Activated CD4-positive, CD25-positive, alpha-beta regulatory T cell treated with anti-CD3 and anti-CD28 coated beads, Interleukin-2, amount 50 U/mL, for 24 hours (primary cell): ENCODE results near the gene MTHFD1L.
A peak's percentile ranks its signal among the peaks of the same experiment; 100 is the strongest.
"Not testable (repeated sequence)": the region's sequence is repeated elsewhere in the genome, so short reads cannot be mapped to it uniquely, and the experiment has no call there.

Source experiments
- ATAC-seq, 2 donors: fragments of 150-1000 bp; cut with Tn5 transposase; one replicate each; pipeline ENCODE4 v1.10.0; 2021; ENCODE audit warnings: mild to moderate bottlenecking in 1 of 2, moderate library complexity in 1 of 2

MTHFD1L gene

DNA sequence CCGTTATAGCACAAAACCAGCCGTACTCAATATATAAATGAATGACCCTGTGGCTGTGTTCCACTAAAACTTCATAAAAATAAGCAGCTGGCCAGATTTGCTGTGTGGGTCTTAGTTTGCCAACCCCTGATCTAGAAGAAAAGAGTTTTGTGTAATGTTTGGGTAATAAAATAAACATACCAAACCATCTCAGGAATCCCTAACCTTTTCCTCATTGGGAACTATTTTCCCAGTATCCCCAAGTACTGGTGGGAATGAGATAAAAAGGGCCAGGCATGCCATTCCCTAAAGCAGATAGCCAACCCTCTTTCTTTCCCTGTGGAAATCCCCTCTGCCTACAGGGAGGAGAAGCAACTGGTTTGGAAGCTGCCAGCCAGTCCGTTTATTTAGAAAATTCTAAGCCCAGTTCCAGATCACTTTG is 205.1 kb downstream of the MTHFD1L start:
- no peak for ATAC-seq

DNA sequence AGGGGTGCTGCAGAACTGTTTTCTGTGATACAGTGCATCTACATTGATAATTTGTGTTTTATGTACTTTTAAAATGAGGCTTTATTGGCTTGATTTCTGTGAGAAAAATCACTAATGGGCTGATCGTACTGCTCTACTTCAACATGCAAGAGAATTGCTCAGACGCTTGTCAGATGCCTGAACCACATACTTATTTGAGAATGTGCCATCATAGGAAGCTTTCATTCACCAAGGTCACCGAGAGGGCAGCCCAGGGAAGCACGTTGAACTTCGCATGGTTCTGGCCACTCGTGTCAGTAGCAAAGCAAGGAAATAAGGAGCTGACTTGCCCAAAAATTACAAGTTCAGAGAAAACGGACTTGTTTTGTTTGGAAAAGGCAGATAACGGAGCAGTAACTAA is 205.8 kb downstream of the MTHFD1L start:
- ATAC-seq: no peak

DNA sequence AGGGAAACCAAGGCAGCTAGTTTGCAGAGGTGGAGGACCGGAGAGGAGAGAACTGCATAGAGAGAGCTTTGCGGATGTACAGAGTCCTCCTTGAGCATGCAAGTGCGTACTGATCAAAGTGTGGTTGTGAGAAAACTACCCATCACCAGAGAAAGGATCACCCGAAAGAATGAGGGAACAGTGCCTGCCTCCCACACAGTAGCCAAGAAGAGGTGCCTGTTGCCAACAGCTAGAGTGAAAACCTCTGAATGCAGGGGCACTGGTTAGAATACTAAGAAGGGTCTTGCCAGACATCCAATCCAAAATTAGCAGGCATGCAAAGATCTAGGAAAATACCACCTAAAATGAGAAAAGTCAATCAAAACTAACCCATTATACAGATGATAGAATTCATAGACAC is 207.6 kb downstream of the MTHFD1L start:
- ATAC-seq: no peak

DNA sequence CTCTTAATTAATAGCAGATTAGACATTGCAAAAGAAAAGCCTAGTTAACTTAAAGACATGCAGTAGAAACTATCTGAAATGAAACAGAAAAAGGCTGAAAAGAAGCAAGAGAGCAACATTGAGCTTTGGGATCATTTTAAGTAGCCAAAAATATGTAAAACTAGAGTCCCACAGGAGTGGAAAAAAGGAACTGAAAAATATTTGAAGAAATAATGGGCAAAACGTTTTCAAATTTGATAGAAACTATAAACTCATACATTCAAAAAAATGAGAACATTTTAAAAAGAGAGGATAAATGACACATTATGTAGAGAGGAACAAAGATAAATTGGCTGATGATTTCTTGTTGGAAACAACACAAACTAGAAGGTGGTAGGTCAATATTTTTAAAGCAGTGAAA is 208.2 kb downstream of the MTHFD1L start:
- ATAC-seq: no peak

DNA sequence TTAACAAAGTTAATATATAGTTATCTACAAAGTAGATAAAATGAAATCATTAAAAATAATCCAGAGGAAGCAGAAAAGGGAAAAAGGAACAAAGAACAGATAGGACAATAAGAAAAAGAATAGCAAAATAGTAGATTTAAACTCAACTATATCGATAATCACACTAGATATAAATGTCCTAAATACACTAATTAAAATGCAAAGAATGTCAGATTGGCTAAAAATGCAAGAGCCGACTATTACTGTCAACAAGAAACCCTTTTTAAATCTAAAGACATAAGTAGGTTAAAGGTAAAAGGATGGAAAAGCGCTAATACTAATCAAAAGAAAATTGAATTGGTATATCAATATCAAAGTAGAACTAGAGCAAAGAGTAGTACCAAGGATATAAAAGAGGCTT is 209.5 kb downstream of the MTHFD1L start:
- ATAC-seq: no peak

DNA sequence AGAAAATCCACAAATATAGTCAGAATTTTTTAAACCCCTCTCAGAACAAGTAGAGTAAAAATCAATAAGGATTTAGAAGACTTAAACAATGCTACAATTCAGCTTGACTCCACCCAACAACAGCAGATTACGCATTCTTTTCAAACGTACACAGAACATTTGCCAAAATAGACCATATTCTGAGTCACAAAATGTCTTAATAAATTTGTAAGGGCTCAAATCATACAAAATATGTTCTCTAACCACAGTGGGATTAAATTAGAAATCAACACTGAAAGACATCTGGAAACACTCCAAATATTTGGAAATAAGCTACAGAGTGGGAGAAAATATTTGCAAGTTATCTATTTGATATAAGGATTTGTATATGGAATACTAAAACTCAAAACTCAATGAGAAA is 210.0 kb downstream of the MTHFD1L start:
- no peak for ATAC-seq

DNA sequence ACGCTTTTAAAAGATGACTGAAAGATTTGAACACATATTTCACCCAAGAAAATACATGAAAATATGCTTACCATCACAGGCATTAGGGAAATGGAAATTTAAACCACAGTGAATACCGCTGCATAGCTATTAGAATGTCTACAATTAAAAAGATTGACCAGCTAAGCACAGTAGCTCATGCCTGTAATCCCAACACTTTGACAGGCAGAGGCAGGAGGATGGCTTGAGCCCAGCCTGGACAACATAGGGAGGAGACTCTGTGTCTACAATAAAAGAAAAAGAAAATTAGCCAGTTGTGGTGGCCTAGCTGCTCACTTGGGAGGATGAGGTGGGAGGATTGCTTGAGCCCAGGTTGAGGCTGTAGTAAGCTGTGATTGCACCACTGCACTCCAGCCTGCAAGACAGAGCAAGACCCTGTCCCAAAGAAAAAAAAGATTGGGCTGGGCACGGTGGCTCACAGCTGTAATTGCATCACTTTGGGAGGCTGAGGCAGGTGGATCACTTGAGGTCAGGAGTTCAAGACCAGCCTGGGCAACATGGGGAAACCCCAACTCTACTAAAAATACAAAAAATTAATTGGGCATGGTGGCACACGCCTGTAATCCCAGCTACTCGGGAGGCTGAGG is 210.5 kb downstream of the MTHFD1L start:
- ATAC-seq: no peak

DNA sequence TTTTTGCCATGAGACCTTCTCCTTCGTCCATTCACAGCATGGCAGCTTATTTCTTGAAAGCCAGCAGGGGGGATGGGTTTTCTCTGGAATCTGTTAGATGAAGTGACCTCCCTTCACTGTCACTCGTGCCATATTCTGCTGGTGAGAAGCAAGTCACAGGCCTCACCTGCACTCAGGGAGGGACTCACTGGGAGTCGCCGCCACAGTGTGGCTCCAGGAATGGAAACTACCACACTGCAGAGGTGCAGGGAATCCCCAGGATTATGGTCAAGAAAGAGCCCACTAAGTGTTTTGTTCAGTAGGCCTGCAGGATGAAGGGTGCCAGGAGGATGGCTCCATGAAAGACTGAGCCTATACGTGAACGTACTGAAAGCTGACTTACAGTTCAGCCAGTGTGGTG is 213.2 kb downstream of the MTHFD1L start:
- ATAC-seq: no peak

DNA sequence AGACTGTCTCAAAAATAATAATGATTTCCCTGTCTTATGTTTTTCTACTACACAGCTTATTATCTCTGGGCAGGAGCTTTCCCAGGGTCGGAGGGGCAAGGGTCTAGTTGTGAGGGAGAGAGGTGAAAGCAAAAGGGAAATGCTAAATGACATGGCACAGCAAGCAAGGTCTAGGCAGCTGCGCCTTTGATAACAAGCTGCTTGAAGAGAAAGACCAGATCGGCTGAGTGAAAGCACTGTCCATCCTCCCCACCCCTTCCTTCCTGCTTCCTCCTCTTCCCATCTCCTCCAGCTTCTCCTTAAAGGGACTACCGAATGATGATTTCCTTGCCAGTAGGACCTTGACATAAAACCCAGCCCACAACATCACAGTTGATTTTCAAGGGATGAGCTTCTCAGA is 216.2 kb downstream of the MTHFD1L start:
- ATAC-seq: no peak

DNA sequence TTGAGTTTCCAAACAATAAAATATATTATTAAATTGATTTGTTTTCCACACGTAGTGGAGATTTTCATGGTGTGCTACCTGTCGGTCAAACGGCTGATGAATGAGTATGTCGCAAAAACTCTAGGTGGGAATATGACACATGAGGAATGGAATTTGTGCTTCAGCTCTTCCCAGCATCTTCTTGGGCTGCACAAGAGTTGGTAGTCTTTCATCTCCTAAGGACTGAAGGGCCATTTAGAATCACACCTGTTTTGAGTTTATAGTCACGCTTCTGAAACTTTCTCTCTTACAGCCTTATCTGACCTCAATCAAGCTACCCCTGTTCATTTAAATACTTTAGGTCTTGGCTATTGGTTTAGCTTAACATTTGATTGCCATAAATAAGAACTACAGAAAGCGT is 216.6 kb downstream of the MTHFD1L start:
- no peak for ATAC-seq

DNA sequence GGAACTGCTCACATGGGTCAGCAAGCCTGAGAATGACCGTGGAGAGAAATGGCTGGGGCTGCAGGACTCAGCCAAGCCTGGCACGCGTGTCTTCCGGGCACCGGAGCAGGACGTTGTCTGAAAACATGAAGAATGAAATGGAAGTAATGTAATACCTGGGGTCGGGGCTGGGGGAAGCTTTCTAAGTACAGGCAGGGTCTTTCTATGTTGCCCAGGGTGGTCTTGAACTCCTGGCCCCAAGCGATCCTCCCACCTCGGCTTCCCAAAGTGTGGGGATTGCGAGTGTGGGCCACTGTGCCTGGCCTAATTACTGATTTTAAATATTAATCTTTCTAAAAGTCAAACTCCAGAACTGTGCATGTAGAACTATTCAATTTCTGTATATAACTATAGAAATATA is 218.8 kb downstream of the MTHFD1L start:
- ATAC-seq: no peak

DNA sequence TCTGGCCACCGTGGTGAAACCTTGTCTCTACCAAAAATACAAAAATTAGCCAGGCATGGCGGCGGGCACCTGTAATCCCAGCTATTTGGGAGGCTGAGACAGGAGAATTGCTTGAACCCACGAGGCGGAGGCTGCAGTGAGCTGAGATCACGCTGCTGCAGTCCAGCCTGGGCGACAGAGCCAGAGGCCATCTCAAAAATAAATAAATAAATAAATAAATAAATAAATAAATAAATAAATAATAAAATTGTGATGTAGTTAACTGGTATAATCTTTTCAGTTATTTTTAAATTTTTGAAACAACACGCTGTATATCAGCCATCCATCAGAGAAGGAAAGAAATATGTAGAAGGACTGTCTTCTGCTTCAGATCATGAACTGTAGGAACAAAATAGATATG is 221.6 kb downstream of the MTHFD1L start:
- not testable (repeated sequence) for ATAC-seq

DNA sequence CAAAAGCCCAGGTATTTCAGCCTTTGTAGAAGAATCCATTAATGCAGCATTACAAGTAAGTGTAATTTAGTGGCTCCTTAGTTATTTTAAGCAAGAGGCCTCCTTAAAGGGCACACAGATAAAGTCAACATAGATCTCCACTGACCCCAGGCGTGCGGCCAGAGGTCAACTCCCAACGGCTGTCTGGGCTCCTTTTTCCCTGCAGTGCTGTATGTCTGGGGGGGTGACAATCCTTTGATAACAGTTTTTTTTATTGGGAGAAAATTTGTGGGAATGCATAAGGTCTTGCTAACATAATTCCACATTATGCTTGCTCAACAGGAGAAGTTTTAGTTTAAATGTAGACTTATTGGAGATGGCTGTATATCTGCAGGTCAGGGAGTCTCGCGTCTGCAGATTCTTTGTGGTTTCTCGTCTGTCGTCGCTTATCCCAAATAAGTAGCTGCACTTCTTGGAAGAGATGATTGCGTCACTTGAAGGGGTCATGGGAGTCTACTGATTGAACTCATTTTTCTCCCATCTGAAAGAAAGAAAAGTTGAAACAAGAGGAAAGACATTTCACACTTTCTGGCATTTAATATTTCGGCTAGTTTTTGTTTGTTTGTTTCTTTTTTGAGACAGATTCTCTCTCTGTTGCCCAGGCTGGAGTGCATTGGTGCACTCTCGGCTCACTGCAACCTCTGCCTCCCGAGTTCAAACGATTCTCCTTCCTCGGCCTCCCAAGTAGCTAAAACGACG is 222.5 kb downstream of the MTHFD1L start:
- no peak for ATAC-seq

DNA sequence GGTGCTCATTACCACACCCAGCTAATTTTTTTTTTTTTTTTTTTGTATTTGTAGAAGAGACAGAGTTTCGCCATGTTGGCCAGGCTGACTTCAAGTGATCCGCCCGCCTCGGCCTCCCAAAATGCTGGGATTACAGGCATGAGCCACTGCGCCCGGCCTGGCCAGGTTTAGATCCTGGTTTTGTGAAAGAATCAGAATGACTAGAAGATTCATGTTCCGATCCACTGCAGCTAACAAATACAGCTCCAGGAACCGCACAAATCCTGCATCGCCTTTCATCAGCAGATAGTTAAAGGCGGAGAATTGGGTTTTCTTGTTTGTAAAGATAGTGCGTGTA is 223.1 kb downstream of the MTHFD1L start:
- ATAC-seq: no peak

DNA sequence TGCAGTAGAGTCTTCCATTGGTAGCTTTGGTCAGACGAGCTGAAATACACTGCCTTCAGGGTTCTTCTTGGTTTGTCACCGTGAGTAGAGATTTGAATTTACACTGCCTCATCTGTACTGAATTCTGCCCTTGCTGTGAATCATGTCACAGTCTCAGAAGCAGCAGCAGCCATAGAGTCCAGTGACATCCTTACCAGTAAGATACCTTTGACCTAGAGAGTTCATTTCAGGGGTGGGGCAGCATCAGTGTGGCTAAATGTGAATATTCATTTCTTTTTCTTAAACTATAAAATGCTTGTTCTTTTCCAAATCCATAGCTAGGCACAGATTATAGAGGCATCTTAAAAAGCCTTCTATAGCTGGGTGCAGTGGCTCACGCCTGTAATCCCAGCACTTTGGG is 223.5 kb downstream of the MTHFD1L start:
- no peak for ATAC-seq

DNA sequence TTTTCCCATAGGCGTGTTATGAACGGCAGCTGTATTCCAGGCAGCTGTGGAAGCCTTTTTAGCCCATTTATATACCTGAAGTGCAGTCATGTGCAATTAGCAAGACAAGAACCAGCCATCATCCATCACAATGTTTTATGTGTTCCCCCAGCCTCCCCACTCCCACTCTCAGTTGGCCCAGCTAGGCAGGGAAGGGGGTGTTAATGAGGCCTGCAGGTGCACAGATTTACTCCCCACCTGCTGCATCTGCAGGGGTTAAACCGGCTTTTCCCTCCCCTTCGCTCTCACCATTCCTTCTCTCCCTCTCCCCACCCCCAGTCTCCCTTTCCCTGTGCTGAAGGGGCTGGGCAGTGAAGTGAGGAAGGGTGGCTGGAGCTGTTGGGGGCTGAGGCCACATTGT is 224.5 kb downstream of the MTHFD1L start:
- ATAC-seq: no peak

DNA sequence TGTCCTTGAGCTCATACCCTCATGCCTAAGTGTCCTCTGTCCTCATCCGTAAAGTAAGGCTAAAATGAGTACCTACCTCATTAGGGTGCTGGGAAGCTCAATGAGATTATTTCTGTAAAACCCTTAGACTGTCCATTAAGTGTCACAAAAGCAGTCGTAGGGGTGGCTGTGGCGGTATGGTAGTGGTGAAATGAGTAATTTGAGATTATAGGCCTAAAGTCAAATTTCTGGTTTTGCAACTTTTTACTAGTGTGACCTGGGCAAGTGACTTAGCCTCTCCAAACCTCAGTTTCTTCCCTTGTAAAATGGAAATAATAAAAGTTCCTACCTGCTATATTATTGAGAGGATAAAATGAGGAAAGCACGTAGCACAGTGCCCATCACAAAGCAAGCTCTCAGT is 226.1 kb downstream of the MTHFD1L start:
- ATAC-seq: no peak

DNA sequence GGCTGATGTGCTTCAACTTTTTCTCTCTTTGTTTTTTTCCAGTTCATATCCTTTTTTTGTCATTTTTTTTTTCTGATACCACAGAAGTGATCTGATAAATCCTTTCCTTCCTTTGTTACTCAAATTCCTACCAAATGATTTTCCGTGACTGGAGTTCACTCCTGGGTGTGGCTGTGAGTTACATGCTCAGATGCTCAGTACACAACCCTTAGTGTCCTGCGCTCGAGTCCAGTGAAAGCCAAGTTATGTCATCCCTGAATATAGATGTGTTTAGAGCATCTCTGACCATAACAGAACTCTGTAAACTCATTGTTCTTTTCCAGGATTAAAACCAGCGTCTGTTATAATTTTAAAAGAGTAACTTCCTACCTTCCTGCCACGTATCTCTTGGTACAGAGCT is 227.1 kb downstream of the MTHFD1L start:
- no peak for ATAC-seq

DNA sequence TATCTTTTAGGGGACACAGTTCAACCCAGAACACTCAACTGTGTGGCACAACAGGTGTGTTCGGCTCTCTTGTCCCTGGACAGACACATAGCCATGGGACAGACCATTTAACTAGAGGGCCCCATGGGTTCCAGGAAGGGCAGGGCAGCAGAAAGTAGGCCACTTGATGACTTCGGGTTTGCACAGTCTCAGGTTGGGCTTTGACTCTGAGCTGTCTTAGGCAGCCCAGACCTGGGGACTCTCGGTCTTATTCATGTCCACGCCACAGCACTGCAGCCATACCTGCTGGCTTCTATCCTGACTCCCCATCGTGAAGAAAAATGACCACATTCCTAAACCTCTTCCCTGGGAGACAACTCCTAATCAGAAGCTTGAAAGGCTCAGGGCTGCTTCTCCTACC is 228.2 kb downstream of the MTHFD1L start:
- no peak for ATAC-seq

DNA sequence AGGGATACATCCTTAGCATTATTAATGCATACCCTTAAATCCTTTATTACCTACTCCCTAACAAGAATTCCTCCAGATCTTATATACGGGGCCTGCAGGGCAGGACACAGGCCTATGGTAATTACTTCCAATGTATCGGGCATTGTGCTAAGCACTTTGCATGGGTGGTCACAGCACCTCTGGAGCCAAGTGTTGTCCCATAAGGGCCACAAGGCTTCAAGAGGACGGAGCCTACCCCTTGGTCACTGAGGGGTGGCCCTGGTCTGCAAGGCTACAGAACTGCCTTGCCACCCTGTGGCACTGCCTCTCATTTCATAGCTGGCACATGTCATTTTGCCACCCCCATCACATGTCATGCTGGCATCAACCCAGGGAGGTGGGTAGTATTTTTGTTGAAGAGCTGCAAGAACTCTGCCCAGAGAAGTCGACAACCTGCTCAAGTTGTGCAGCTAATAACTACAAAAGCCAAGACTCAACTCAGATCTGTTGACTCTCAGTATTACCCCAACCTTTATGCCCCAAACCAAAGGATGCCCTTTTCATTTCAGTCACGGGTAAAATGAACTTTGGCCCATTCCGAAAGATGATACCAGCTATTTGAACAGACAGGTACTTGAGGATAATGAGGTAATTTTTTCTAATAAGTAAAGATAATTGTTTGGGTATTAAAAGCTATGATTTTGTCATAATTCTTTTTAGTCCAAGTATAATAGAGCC is 230.2 kb downstream of the MTHFD1L start:
- ATAC-seq: no peak

DNA sequence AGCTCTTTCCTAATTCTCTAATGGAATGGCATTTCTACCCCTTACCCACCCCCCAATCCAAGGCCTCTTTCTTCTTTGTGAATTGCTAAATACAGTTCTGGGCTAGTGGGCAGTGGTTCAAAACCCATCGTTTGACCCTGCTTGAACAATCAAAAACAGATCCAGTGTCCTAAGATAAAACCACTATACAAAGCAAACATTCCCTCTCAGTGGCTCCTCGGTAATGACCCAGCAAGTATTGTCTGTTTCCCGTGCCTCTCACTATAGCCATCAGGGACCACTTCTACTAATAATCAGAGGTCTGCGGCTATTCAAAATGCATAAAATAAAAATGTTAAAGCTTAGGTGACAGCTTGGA is 230.7 kb downstream of the MTHFD1L start:
- ATAC-seq: no peak

DNA sequence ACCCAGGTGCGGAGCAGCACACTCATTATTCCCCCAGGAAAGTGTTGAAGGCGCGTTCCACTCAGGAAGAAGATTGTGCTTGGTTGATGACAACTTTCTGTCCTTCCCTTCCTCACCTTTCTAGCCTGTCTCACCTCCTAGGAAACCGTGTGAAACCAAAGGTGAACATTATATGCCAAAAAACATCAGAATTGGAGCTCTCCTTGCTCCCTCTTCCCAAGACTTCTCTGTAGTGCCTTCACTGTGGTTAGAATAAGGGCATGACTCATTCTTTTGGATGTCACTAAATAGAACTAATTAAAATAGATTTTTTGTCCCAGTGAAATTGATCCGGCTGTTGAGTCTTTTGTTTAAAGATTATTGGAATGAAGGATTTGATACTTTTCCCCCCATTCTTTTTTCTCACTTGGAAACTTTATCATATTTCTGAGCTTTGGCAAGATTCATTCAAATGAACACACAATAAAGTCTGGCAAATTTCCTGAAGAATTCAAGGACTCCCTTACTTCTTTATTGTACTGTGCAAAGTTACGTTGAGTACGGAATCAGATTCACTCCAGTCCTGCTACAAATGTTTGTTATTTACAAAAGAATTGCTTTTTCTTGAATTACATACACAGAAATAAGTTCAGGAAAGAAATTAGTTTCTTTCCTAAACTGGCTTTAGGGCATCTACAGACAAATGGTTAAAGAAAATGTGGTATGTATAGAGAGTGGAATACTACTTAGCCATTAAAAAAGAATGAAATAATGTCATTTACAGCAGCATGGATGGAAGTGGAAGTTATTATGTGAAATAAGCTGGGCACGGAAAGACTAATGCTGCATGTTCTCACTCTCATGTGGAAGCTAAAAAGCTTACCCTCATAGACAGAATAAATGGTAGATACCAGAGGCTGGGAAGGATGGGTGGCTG is 231.4 kb downstream of the MTHFD1L start:
- ATAC-seq: no peak

DNA sequence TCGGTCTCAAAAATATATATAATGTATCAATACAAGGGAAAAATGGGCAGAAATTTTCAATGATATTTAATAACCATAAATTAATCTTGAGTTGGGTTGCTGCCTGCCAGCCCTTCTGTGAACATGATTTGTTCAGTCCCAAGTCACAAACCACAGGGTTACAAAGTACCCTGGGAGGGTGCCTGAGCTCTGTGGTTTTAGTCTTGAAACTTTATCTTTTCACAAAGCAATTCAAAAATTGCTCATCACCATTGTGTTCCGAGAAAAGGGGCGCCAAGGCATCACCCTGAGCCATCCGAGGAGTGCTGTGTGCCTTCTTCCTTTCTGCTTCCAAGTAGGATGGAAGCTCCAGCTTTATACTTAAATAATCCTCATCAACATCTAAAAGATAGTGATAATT is 232.7 kb downstream of the MTHFD1L start:
- peak in 1 of 2 donors; percentile 49 for ATAC-seq
